ENCODE results near the gene RPS27. TPM values are rescaled to one million over a fixed set of nuclear protein-coding genes. Genes with fewer than 3 reads are reported as not detected.

The RPS27 gene
- 1,207 and 1,242 TPM in 2 replicates for total RNA-seq

DNA sequence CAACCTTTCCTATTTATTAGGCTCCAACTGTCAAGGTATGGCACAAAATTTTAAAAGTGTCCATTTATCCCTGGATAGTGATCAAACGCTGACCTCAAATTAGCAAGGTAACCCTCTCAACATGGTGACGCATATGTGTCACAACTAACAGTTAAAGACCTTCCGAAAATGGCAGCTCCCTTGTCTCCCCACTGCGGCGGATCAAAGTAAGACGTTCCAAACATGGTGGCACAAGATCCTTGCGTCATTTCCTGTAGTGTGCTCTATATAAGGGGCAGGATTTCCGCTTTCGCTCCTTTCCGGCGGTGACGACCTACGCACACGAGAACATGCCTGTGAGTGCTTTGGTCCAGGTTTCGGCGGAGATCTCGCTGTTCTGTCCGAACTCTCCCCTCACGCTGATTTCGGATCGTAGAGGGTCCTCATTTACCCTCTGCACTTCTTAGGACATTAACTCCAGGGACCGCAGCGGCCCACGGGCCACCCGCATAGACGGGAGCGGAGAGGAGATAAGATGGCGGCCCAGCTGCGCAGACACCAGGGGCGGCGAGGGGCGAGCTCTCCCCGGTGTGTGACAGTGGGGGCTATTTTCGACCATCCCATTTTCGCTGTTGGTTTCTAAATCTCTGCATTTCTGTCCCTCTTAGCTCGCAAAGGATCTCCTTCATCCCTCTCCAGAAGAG, at the start of gene RPS27:
RPS27 (plus strand) TSS at position 295 of the 683 bp plus-strand sequence; CDS start at position 330, 35 bp downstream.
- DNase-seq: peak; percentile 96
- H3K27me3 Mint-ChIP-seq: no peaks in the 10 kb centered on the region
- intact Hi-C loops (cut with micrococcal nuclease): loop anchor here (1.0 to 5.0 kb wide), 7 partner anchors 13 to 282 kb away; partner anchors contain the start of genes HAX1, INTS3, JTB and NUP210L
- H3K9me3 Mint-ChIP-seq: peaks cover 3% of the 10 kb centered on the region
- H3K27ac Mint-ChIP-seq: peak within 1 kb of the TSS; percentile 96
- H3K4me1 Mint-ChIP-seq: peaks cover 38% of the 10 kb centered on the region
- H3K4me3 Mint-ChIP-seq: peak within 1 kb of the TSS; percentile 93
- peaks cover 40% of the 10 kb centered on the region for H3K36me3 Mint-ChIP-seq (ENCODE audit: low read depth)

DNA sequence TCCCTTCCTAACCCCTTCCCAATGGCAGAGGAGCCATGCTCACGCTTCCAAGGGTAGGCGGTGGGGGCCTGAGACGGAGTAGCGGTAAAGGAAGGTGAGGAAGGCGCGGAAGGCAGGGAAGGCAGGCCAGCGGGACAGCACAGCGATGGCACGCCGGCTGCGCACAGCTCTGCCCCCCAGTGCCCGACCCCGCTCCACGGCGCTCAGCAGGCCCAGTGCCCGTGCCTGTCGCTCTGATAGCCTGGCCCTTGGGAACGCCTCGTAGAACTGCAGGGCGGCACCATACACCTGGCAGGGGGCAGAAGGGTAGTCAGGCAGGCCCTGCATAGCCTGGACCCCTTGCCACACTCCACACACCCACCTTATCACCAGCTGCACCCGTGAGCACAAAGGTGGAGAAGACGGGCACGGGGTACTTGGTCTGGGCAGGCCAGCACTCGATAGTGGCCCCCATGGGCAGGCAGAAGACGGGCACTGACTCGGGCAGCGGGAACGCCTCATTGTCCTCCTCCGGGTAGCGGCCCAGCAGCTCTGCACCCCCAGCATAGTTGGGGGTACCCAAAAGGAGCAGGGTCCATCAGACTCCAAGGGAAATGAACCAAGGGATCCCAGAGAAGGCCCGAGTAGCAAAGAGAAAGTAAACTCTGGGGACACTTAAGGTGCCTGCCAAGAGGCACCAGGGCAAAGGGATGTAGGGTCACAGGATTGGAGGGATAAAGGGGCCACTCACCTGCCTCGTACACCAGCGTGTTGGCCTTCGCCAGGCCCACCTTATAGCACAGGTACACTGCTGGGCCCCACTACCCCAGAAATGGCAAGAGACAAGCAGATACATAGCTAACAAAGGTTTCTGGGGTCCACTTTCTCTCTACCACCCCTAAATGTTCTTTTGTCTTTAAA, 48.5 kb upstream of the RPS27 start:
- Mint-ChIP-seq H3K27me3 (no peaks in the 10 kb centered on the region), H3K36me3 (ENCODE audit: low read depth) (peaks cover 67% of the 10 kb centered on the region), H3K9me3 (no peaks in the 10 kb centered on the region), H3K27ac (no peak overlapping the region), H3K4me1 (peaks cover 25% of the 10 kb centered on the region), H3K4me3 (no peak overlapping the region)
- intact Hi-C loops (cut with micrococcal nuclease): no loop called here
- no peak for DNase-seq

DNA sequence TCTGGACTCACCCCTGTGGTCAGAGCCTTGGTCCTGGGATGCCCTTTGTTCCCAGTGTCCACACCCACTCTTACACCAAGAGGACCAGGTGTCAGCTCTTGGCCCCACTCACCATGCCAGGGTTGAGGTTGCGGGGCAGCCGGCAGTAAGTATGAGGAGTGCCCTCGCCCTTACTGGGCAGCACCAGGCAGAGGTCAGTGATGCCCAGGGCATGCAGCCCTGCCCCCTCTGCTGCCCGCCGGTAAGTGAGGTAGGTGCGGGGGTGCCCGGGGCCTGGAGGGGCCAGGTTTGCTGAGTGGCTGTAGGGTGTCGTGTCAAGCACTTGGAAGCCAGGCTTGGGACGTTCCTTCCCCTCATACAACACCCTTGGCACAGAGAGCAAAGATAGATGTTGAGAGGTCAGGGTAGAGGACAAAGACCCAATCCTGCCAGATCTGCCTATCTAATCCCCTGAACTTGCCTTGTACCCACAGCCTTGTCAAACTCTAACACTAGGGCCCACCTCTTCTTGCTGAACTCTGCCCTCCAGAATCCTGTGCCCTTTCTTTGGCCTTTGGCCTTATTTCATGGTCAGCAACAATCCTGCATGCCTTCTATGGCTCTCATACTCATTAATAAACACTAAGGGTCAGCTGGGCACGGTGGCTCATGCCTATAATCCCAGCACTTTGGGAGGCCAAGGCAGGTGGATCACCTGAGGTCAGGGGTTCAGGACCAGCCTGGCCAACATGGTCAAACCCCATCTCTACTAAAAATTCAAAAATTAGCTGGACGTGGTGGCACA, 47.6 kb upstream of the RPS27 start:
- Mint-ChIP-seq H3K9me3 (no peaks in the 10 kb centered on the region), H3K4me1 (peaks cover 28% of the 10 kb centered on the region), H3K4me3 (peak overlapping the region; percentile 26), H3K27ac (peak overlapping the region; percentile 48), H3K36me3 (ENCODE audit: low read depth) (peaks cover 60% of the 10 kb centered on the region), H3K27me3 (no peaks in the 10 kb centered on the region)
- intact Hi-C loops (cut with micrococcal nuclease): no loop called here
- no peak for DNase-seq

DNA sequence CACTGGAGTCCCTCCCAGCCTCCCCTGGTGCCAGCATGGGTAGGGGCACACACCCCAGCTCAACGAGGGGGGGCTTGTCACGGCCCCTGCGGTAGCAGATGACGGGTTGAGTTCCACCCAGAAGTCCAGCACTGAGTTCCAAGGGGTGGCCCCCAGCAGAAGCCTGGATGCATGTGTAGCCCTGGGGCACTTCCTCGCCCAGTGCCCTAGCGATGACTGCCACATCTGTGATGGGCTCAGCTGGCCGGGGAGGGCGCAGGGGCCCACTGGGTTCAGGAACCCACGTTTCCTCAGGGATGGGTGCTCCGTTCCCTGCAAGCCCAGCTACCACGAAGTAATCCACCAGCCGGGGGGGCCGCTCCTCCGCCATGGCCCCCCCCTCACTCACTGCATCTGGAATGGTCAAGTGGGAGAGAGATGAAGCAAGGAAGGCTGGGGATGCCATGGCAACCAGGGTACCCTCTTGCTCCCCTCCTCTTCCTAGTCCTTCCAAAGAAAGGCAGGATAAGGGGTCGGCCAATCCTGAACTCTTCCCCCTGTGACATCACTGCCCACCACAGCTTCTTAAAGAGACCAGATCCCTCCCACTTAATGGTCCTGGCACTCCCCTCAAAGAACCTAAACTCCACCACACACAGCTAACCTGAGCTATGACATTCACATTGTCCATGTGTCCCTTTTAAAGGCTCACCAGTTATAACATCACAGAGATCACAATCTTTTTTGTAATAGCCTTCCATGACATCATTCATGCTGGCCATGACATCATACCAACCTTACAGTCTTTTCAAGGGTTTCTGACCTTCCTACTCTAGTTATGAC, 46.3 kb upstream of the RPS27 start:
- Mint-ChIP-seq H3K27me3 (no peaks in the 10 kb centered on the region), H3K4me1 (peaks cover 30% of the 10 kb centered on the region), H3K4me3 (peak overlapping the region; percentile 96), H3K36me3 (ENCODE audit: low read depth) (peaks cover 64% of the 10 kb centered on the region), H3K9me3 (no peaks in the 10 kb centered on the region), H3K27ac (peak overlapping the region; percentile 96)
- DNase-seq: peak; percentile 75
- intact Hi-C loops (cut with micrococcal nuclease): loop anchor here (2.0 kb wide), 1 partner anchor 43 kb away; the partner anchor contains the start of gene RAB13

DNA sequence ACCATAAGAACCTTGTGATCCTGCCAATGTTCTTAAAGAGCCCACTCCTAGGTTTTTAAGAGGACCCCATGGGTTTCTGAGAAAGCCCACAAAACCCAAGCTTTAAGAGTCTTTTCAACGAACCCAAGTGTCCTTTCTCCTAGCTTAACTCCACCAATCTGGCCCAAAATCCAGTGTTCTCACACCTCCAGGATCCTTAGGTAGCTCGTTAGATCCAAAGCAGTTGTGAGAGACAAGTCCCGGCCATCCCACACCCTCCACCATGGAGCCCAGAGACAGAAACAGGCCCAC, 45.8 kb upstream of the RPS27 start:
- intact Hi-C loops (cut with micrococcal nuclease): loop anchor here (2.0 kb wide), 1 partner anchor 42 kb away; the partner anchor contains the start of gene RAB13
- Mint-ChIP-seq H3K36me3 (ENCODE audit: low read depth) (peaks cover 60% of the 10 kb centered on the region), H3K27ac (peak overlapping the region; percentile 96), H3K4me3 (peak overlapping the region; percentile 96), H3K27me3 (no peaks in the 10 kb centered on the region), H3K9me3 (no peaks in the 10 kb centered on the region), H3K4me1 (peaks cover 30% of the 10 kb centered on the region)
- no peak for DNase-seq

DNA sequence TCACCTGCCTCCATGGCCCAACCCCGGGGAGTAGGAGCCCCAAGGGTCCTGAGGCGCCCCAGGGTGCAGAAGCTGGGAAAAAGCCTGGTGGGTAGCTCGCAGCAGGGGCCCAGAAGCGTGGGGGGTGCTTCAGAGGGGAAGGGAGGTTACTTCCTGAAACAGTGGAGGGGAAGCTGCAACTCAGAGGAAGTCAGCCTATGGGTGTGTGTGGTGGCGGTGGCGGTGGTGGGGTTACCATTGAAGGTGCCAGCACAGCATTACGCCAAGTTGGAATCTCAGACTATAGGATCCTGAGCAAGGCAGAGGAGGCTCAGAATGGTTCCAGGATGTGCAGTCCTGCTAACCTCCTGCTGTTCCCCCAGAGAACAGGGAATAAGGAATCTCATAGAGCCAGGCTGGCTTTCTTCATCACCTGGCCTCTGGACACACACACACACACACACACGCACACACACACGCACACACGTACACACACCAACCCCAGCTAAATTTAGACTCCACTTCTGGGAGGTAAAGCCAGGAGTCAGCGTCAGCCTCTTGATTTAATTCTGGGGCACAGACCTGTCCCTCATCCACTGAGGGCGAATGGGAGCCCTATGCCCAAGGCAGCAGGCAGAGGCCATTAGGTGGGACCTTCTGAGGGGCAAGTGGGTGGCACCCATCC, 45.3 kb upstream of the RPS27 start:
- peaks cover 33% of the 10 kb centered on the region for H3K4me1 Mint-ChIP-seq
- no peaks in the 10 kb centered on the region for H3K27me3 Mint-ChIP-seq
- H3K36me3 Mint-ChIP-seq (ENCODE audit: low read depth): peaks cover 58% of the 10 kb centered on the region
- peak overlapping the region; percentile 96 for H3K27ac Mint-ChIP-seq
- H3K4me3 Mint-ChIP-seq: peak overlapping the region; percentile 96
- intact Hi-C loops (cut with micrococcal nuclease): loop anchor here (2.0 kb wide), 1 partner anchor 42 kb away; the partner anchor contains the start of gene RAB13
- no peaks in the 10 kb centered on the region for H3K9me3 Mint-ChIP-seq
- DNase-seq: peak; percentile 93

DNA sequence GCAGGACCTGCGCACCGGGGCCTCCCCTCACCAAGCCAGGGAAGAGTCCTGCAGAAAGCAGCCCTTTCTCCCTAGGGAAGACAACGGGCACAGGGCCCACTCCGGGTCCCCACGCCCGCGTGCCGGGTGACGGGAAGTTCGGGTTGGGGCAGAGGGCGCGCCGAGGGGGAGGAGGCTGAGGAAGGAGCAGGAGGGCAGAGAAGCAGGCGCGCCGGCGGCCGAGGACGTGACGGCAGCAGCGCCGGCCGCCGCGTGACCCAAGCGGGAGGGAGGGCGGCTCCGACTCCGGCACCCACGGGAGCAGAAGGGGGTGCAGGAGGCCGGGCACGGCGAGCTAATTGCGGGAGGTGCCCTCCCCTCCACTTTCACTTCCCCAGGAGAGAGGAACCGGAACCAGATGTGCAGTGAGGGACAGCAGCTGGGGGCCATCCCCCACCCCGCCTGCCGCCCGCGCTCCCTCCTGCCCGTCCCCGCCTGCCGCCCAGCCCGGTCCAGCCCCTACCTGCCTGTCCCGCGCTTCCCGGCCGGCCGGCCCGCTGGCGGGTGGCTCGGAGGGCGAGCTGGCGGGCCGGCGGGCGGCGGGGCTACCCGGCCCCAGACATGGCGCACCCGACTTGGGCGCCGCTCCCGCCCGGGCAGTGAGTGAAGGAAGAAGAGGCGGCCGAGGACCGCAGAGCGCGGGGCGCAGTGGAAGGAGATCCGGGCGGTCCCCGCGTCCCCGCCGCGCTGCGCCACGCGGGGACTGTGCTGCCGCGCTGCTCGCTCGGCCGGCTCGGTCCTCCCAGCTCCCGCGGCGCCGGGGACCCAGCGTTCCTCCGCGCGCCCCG, 44.6 kb upstream of the RPS27 start:
- peak; percentile 92 for DNase-seq
- no peaks in the 10 kb centered on the region for H3K27me3 Mint-ChIP-seq
- H3K9me3 Mint-ChIP-seq: no peaks in the 10 kb centered on the region
- H3K4me3 Mint-ChIP-seq: peak overlapping the region; percentile 96
- intact Hi-C loops (cut with micrococcal nuclease): loop anchor here (1.0 to 2.0 kb wide), 5 partner anchors 12 to 149 kb away; partner anchors contain the start of genes CRTC2 and RAB13
- peak overlapping the region; percentile 96 for H3K27ac Mint-ChIP-seq
- H3K4me1 Mint-ChIP-seq: peaks cover 35% of the 10 kb centered on the region
- H3K36me3 Mint-ChIP-seq (ENCODE audit: low read depth): peaks cover 60% of the 10 kb centered on the region

DNA sequence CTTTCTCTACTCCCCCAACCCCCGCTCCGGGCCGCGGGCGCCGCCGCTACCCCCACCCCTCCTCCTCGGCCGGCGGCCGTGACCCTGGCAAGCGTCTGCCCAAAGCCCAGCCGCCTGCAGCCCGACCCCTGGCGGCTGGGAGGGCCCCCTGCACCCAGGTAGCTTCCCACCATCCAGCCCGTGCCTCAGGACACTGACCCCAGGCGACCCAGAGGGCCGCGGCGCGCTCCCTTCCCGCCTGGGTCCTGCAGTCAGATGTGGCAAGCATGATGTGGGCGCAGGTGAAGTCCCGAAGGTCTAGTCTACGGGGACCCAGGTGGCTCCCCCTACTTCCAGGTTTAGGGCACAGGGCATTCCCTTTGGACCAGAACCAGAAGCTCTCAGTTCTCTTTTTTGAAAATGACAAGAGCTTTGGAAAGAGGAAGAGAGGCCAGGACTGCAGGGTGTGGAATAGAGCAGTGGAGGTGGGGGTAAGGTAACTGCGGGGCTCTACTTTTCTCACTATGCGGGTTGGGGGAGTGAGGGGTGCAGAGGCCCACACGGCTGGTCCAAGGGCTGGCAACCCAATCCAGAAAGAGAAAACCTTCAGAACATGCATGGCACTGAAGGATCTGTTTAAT, 43.8 kb upstream of the RPS27 start, which contains the start of gene DENND4B:
DENND4B (minus strand) TSS at position 97 of the 620 bp plus-strand sequence. CDS start 2,344 bp downstream, outside the sequence.
- Mint-ChIP-seq H3K4me1 (peaks cover 35% of the 10 kb centered on the region), H3K36me3 (ENCODE audit: low read depth) (peaks cover 61% of the 10 kb centered on the region), H3K4me3 (peak within 1 kb of the TSS; percentile 96), H3K27me3 (no peaks in the 10 kb centered on the region), H3K27ac (peak within 1 kb of the TSS; percentile 96), H3K9me3 (no peaks in the 10 kb centered on the region)
- peak; percentile 93 for DNase-seq
- intact Hi-C loops (cut with micrococcal nuclease): loop anchor here (1.0 kb wide), 4 partner anchors 12 to 149 kb away; partner anchors contain the start of gene CRTC2

DNA sequence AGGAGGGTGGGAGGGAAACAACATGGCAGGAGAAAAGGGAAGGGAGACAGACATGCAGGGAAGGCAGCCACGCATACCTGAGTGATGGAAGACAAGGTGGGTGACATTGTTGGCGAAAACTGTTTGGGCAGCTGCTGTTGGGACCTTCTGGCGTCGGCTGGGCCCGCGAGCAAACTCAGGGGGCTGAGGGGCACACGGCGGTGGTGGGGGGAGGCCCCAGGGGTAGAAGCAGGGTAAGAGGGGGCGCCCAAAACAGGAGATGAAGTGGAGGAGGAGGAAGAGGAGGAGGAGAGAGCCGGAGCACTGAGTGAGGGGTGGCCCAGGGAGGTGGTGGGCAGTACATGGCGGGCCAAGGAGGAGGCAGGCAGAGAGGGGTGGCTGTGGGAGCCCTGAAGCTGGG, 39.4 kb upstream of the RPS27 start:
- intact Hi-C loops (cut with micrococcal nuclease): no loop called here
- H3K36me3 Mint-ChIP-seq (ENCODE audit: low read depth): peaks cover 55% of the 10 kb centered on the region
- H3K27ac Mint-ChIP-seq: no peak overlapping the region
- no peak overlapping the region for H3K4me3 Mint-ChIP-seq
- no peaks in the 10 kb centered on the region for H3K27me3 Mint-ChIP-seq
- no peaks in the 10 kb centered on the region for H3K9me3 Mint-ChIP-seq
- DNase-seq: no peak
- H3K4me1 Mint-ChIP-seq: peaks cover 32% of the 10 kb centered on the region

DNA sequence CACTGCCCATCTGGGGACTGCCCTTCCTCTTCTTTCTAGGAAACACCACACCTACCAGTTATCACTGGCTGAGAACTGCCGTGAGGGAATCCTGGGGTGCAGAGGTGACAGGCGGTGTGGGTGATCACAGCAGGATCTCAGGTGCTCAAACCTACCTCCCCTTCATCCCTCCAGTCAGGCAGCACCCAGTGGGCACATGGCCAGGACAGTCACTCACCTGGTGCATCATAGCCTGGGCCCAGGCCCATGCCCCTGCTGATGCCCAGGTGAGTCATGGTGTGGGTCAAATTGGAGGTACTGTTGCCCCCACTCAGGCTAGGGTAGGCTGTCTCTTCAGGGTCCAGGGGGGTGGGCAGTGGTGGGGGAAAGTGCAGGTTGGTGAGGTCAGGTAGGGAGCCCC, 38.8 kb upstream of the RPS27 start:
- H3K4me3 Mint-ChIP-seq: no peak overlapping the region
- H3K27me3 Mint-ChIP-seq: no peaks in the 10 kb centered on the region
- no peaks in the 10 kb centered on the region for H3K9me3 Mint-ChIP-seq
- H3K4me1 Mint-ChIP-seq: peaks cover 36% of the 10 kb centered on the region
- intact Hi-C loops (cut with micrococcal nuclease): no loop called here
- peak overlapping the region; percentile 41 for H3K27ac Mint-ChIP-seq
- H3K36me3 Mint-ChIP-seq (ENCODE audit: low read depth): peaks cover 55% of the 10 kb centered on the region
- no peak for DNase-seq

DNA sequence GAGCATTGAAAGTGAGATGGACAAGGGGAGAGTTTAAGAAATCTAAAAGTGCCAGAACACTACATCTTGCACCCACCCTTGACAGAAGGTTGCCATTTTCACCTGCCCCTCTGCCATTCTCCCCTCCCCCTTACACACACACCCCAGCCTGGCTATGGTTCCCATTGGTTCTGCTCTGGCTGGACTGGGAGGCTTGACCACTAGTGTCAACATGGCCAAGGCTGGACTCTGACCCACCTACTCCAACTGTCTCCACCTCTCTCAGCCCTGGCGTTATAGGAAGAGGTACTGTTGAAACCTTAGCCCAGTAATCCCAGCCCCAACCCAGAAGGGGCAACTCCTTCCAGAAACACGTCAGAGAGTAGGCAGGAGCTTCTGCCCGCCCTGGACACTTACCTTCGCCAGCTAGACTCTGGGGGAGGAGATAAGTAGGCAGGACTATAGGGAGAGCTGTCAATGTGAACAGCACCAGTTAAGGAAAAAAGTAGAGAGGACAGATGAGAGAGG, 36.6 kb upstream of the RPS27 start:
- no peak for DNase-seq
- Mint-ChIP-seq H3K27me3 (no peaks in the 10 kb centered on the region), H3K36me3 (ENCODE audit: low read depth) (peaks cover 47% of the 10 kb centered on the region), H3K9me3 (no peaks in the 10 kb centered on the region), H3K27ac (peak overlapping the region; percentile 45), H3K4me3 (no peak overlapping the region), H3K4me1 (peaks cover 37% of the 10 kb centered on the region)
- intact Hi-C loops (cut with micrococcal nuclease): no loop called here
